Spleen (tissue), 7 donors: ENCODE measurements around the gene MYL12A.

Source experiments
- CTCF ChIP-seq, 11 experiments: fragments of 200-600 bp in 7 of 11; fragments of 450-650 bp in 4 of 11; sonication (generic) in 4 of 11; IDR thresholded peaks in 8 of 11; conservative IDR thresholded peaks in 3 of 11; 1 replicate in 7 of 11; 2 replicates in 4 of 11; pipeline versions ENCODE4 v1.4.0 to v1.8.0; 2016 to 2021; ENCODE audit warnings: antibody characterized with exemption in 11 of 11, inconsistent platforms in 4 of 11, mild to moderate bottlenecking in 1 of 11
- POLR2A ChIP-seq, 3 donors: fragments of 450-650 bp; IDR thresholded peaks; one replicate each; pipeline ENCODE4 v1.5.1; 2017; ENCODE audit warnings: antibody characterized with exemption in 3 of 3, mild to moderate bottlenecking in 1 of 3
- POLR2AphosphoS5 ChIP-seq, 3 donors: sonication (generic); formaldehyde crosslinking; IDR thresholded peaks; one replicate each; pipeline ENCODE4 v1.5.1; 2017; ENCODE audit warnings: antibody characterized with exemption in 3 of 3
- donor health status: DM: no; HTN: no; CAD: no; lungs with moderate emphysema.
- donor health status: DM: no; HTN: no; CAD: no.
- donor health status: DM: no; HTN: no; CAD: no.

GRCh38 chr18:3219241-3219630, 28.4 kb upstream of the MYL12A start:
- TF ChIP-seq CTCF (IDR thresholded peaks at IDR 0.05 in 8 of 11, conservative IDR thresholded peaks at IDR 0.05 in 3 of 11) (no peak), POLR2A (IDR thresholded peaks at IDR 0.05) (no peak), POLR2AphosphoS5 (IDR thresholded peaks at IDR 0.05) (no peak)
